GM18511 (cell line): ENCODE measurements around the gene COL13A1.

ENCODE experiments used
- ATAC-seq: cut with Tn5 transposase; IDR thresholded peaks from one replicate; pipeline ENCODE4 v1.9.1; 2021; ENCODE audit warnings: mild to moderate bottlenecking, moderate library complexity; ENCODE audit not compliant: unreplicated experiment

Gene COL13A1

GRCh38 chr10:69801434-69802315 lies at the start of gene COL13A1:
COL13A1 (plus strand) TSS chr10:69801906; CDS start chr10:69802424, 518 bp downstream.
- ATAC-seq = no peak

GRCh38 chr10:69752479-69752878 lies 49.2 kb upstream of the COL13A1 start:
- ATAC-seq = no peak

GRCh38 chr10:69756279-69756678 lies 45.4 kb upstream of the COL13A1 start:
- ATAC-seq = no peak

GRCh38 chr10:69757206-69757552 lies 44.5 kb upstream of the COL13A1 start:
- no peak for ATAC-seq

GRCh38 chr10:69757553-69758309 lies 44.0 kb upstream of the COL13A1 start:
- no peak for ATAC-seq

- ATAC-seq = no peak
Measured at GRCh38 chr10:69758310-69758728, 43.4 kb upstream of the COL13A1 start.

GRCh38 chr10:69759641-69760040 lies 42.1 kb upstream of the COL13A1 start:
- no peak for ATAC-seq

GRCh38 chr10:69760072-69760471 lies 41.6 kb upstream of the COL13A1 start:
- ATAC-seq = no peak

GRCh38 chr10:69761320-69761719 lies 40.4 kb upstream of the COL13A1 start:
- ATAC-seq = no peak

- no peak for ATAC-seq
Measured at GRCh38 chr10:69766161-69766910, 35.4 kb upstream of the COL13A1 start.

- no peak for ATAC-seq
Measured at GRCh38 chr10:69767793-69768192, 33.9 kb upstream of the COL13A1 start.

GRCh38 chr10:69768386-69768785 lies 33.3 kb upstream of the COL13A1 start:
- no peak for ATAC-seq

GRCh38 chr10:69769395-69769992 lies 32.2 kb upstream of the COL13A1 start:
- no peak for ATAC-seq

- no peak for ATAC-seq
Measured at GRCh38 chr10:69772933-69773704, 28.6 kb upstream of the COL13A1 start.

GRCh38 chr10:69774596-69774995 lies 27.1 kb upstream of the COL13A1 start:
- ATAC-seq = no peak

GRCh38 chr10:69780077-69780476 lies 21.6 kb upstream of the COL13A1 start:
- no peak for ATAC-seq

GRCh38 chr10:69781576-69781975 lies 20.1 kb upstream of the COL13A1 start:
- no peak for ATAC-seq

GRCh38 chr10:69783515-69783914 lies 18.2 kb upstream of the COL13A1 start:
- ATAC-seq = no peak

- ATAC-seq = no peak
Measured at GRCh38 chr10:69786791-69787190, 14.9 kb upstream of the COL13A1 start.

- no peak for ATAC-seq
Measured at GRCh38 chr10:69787681-69788080, 14.0 kb upstream of the COL13A1 start.
